ENCODE results near the gene PCDHGA9.

Gene PCDHGA9

DNA sequence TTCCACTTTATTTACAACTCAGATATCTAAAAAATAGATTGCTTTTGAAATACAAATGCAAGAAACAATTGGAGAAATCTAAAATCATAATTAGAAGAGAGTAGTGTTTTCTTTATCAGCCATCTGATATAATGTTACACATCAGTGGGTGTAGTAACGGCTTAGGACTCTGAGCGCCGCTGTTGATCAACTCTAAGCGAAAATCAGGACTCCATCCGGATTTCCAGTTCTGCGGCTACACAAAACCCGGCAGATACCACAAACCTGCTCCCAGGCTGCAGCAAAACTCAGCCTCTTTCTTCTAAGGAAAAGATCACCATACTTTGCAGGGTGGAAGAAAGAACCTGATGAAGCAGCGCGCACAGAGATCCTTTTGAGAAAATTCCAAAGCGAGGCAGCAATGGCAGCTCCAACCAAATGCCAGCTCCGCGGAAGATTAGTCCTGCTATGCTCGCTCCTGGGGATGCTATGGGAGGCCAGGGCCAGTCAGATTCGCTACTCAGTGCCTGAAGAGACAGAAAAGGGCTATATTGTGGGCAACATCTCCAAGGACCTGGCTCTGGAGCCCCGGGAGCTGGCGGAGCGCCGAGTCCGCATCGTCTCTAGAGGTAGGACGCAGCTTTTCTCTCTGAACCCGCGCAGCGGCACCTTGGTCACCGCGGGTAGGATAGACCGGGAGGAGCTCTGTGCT lies at the start of gene PCDHGA9:
PCDHGA9 (plus strand) TSS at position 226 of the 691 bp plus-strand sequence; CDS start at position 401, 175 bp downstream.
- H3K4me3 ChIP-seq (ENCODE audit: low read depth, low read length): no peak within 1 kb of the TSS
- no peak for TF ChIP-seq MAX (IDR thresholded peaks at IDR 0.05; ENCODE audit: low read depth, low read length)
- TF ChIP-seq, protein P1, sequence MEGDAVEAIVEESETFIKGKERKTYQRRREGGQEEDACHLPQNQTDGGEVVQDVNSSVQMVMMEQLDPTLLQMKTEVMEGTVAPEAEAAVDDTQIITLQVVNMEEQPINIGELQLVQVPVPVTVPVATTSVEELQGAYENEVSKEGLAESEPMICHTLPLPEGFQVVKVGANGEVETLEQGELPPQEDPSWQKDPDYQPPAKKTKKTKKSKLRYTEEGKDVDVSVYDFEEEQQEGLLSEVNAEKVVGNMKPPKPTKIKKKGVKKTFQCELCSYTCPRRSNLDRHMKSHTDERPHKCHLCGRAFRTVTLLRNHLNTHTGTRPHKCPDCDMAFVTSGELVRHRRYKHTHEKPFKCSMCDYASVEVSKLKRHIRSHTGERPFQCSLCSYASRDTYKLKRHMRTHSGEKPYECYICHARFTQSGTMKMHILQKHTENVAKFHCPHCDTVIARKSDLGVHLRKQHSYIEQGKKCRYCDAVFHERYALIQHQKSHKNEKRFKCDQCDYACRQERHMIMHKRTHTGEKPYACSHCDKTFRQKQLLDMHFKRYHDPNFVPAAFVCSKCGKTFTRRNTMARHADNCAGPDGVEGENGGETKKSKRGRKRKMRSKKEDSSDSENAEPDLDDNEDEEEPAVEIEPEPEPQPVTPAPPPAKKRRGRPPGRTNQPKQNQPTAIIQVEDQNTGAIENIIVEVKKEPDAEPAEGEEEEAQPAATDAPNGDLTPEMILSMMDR (IDR thresholded peaks at IDR 0.05; ENCODE audit: low read depth, low read length): peak; percentile 11
- DNase-seq (ENCODE audit: low read depth): no peak

- DNase-seq (ENCODE audit: low read depth): peak; percentile 26
- H3K4me3 ChIP-seq (ENCODE audit: low read depth, low read length): no peak within 1 kb of the TSS
- TF ChIP-seq MYC (IDR thresholded peaks at IDR 0.05; ENCODE audit: low read depth, low read length) (no peak), POLR2A (IDR thresholded peaks at IDR 0.05; ENCODE audit: extremely low read depth, insufficient read length) (no peak), MAX (IDR thresholded peaks at IDR 0.05; ENCODE audit: low read depth, low read length) (no peak)
- TF ChIP-seq, protein P1 (IDR thresholded peaks at IDR 0.05; ENCODE audit: low read depth, low read length): peak; percentile 35
These were observed 47.6 kb upstream of the PCDHGA9 start, which contains the start of gene PCDHGA4 for GRCh38 chr5:141354900-141355469. Gene PCDHGA4, plus strand, starts transcription at chr5:141355021. Its CDS starts 87 bp downstream, at chr5:141355108.

- DNase-seq (ENCODE audit: low read depth): no peak
- H3K4me3 ChIP-seq (ENCODE audit: low read depth, low read length): no peak overlapping the region
- TF ChIP-seq POLR2A (IDR thresholded peaks at IDR 0.05; ENCODE audit: extremely low read depth, insufficient read length) (no peak), MYC (IDR thresholded peaks at IDR 0.05; ENCODE audit: low read depth, low read length) (no peak), MAX (IDR thresholded peaks at IDR 0.05; ENCODE audit: low read depth, low read length) (no peak)
- TF ChIP-seq, protein P1 (IDR thresholded peaks at IDR 0.05; ENCODE audit: low read depth, low read length): no peak
These were observed 46.9 kb upstream of the PCDHGA9 start for GRCh38 chr5:141355641-141356040.

- H3K4me3 ChIP-seq (ENCODE audit: low read depth, low read length): no peak overlapping the region
- DNase-seq (ENCODE audit: low read depth): no peak
- TF ChIP-seq POLR2A (IDR thresholded peaks at IDR 0.05; ENCODE audit: extremely low read depth, insufficient read length) (no peak), MAX (IDR thresholded peaks at IDR 0.05; ENCODE audit: low read depth, low read length) (no peak), MYC (IDR thresholded peaks at IDR 0.05; ENCODE audit: low read depth, low read length) (no peak)
- TF ChIP-seq, protein P1 (IDR thresholded peaks at IDR 0.05; ENCODE audit: low read depth, low read length): no peak
These were observed 46.4 kb upstream of the PCDHGA9 start for GRCh38 chr5:141356133-141356532.

- TF ChIP-seq MAX (IDR thresholded peaks at IDR 0.05; ENCODE audit: low read depth, low read length) (no peak), MYC (IDR thresholded peaks at IDR 0.05; ENCODE audit: low read depth, low read length) (no peak), POLR2A (IDR thresholded peaks at IDR 0.05; ENCODE audit: extremely low read depth, insufficient read length) (no peak)
- TF ChIP-seq, protein P1 (IDR thresholded peaks at IDR 0.05; ENCODE audit: low read depth, low read length): no peak
- DNase-seq (ENCODE audit: low read depth): no peak
These were observed 45.6 kb upstream of the PCDHGA9 start for GRCh38 chr5:141356950-141357349.

More at GRCh38 chr5:141356950-141357349, 45.6 kb upstream of the PCDHGA9 start:
- no peak overlapping the region for H3K4me3 ChIP-seq (ENCODE audit: low read depth, low read length)

All from NB4 (cell line).